PC-9 (cell line): Measurements from ENCODE around the gene NFASC. TPM values are rescaled to one million over a fixed set of nuclear protein-coding genes. Genes with fewer than 3 reads are reported as not detected.

Experiments
- BruUV-seq: library from RNA; stranded (reverse); fragments of 400-500 nt; replicated peaks from 2 replicates; lab custom pipeline; 2021; lab: Mats Ljungman, UMichigan
- CTCF ChIA-PET: fragments of 300-600 bp; sonication (Branson Sonifier 250); formaldehyde crosslinking; loops from one replicate; lab custom pipeline; 2022; ENCODE audit warnings: antibody characterized with exemption; lab: Charles Lee
- POLR2A ChIA-PET: fragments of 300-600 bp; sonication (Branson Sonifier 250); formaldehyde crosslinking; loops from one replicate; lab custom pipeline; 2022; ENCODE audit warnings: antibody characterized with exemption; ENCODE audit not compliant: unreplicated experiment; lab: Charles Lee
- DNase-seq, 2 experiments: peaks; one replicate each; pipeline versions ENCODE4 v3.0.0 to v3.0.0-alpha.2; 2015 to 2022; ENCODE audit warnings: mixed read lengths in 1 of 2
- H2AFZ ChIP-seq: fragments of 200-600 bp; sonication (generic); 2 replicates; pipeline ENCODE4 v1.8.1; 2017; ENCODE audit warnings: antibody characterized with exemption
- H3F3A ChIP-seq: fragments of 200-600 bp; sonication (generic); 2 replicates; pipeline ENCODE4 v1.8.1; 2017; ENCODE audit warnings: antibody characterized with exemption, mild to moderate bottlenecking, low read depth; ENCODE audit not compliant: insufficient read depth
- H3K27ac ChIP-seq: fragments of 200-600 bp; sonication (generic); 2 replicates; pipeline ENCODE4 v1.6.1; 2016; ENCODE audit warnings: mixed run types
- H3K27me3 ChIP-seq: fragments of 200-600 bp; sonication (generic); 2 replicates; pipeline ENCODE4 v1.6.1; 2016; ENCODE audit warnings: low read depth, mixed run types; ENCODE audit not compliant: insufficient read depth
- H3K36me3 ChIP-seq: fragments of 200-600 bp; sonication (generic); 2 replicates; pipeline ENCODE4 v1.6.1; 2016; ENCODE audit warnings: low read depth, mixed run types
- H3K4me1 ChIP-seq: fragments of 200-600 bp; sonication (generic); replicated peaks from 2 replicates; pipeline ENCODE4 v1.6.1; 2016; ENCODE audit warnings: mixed run types; ENCODE audit not compliant: insufficient read depth
- H3K4me2 ChIP-seq: fragments of 200-600 bp; sonication (generic); 2 replicates; pipeline ENCODE4 v1.6.1; 2017; ENCODE audit warnings: mixed run types
- H3K4me3 ChIP-seq: fragments of 200-600 bp; sonication (generic); 2 replicates; pipeline ENCODE4 v1.6.1; 2016; ENCODE audit warnings: mixed run types
- H3K79me2 ChIP-seq: fragments of 200-600 bp; sonication (generic); 2 replicates; pipeline ENCODE4 v1.6.1; 2017; ENCODE audit warnings: low read depth, mixed run types
- H3K9me2 ChIP-seq: fragments of 200-600 bp; sonication (generic); 2 replicates; pipeline ENCODE4 v1.8.1; 2017; ENCODE audit warnings: mild to moderate bottlenecking; ENCODE audit not compliant: insufficient read depth
- H3K9me3 ChIP-seq: fragments of 200-600 bp; sonication (generic); 2 replicates; pipeline ENCODE4 v1.8.1; 2016; ENCODE audit warnings: low read depth; ENCODE audit not compliant: insufficient read depth
- H4K20me1 ChIP-seq: fragments of 200-600 bp; sonication (generic); 2 replicates; pipeline ENCODE4 v1.8.1; 2017; ENCODE audit not compliant: insufficient read depth
- CTCF ChIP-seq: fragments of 200-600 bp; sonication (generic); conservative IDR thresholded peaks from 2 replicates; pipeline ENCODE4 v1.6.1; 2017; ENCODE audit warnings: mixed run types, antibody characterized with exemption, mild to moderate bottlenecking, moderate library complexity
- EZH2 ChIP-seq: fragments of 200-600 bp; sonication (generic); IDR thresholded peaks from 2 replicates; pipeline ENCODE4 v1.8.0; 2017; ENCODE audit warnings: antibody characterized with exemption, low read depth
- intact Hi-C: fragments of 100-400 bp; cut with micrococcal nuclease; formaldehyde crosslinking; loops from one replicate; pipeline ENCODE4 v1.10.0; 2022; ENCODE audit not compliant: unreplicated experiment
- total RNA-seq: library from RNA; stranded (reverse); gene quantifications from 2 replicates; pipeline ENCODE4 v1.2.3, GENCODE V29; 2021

Gene NFASC
- total RNA-seq, 1 experiment from 2014 or later: not detected

- Histone ChIP-seq H3K79me2 (no peaks in the 10 kb centered on the region), H2AFZ (no peak overlapping the region), H3K4me2 (no peak overlapping the region), H3K36me3 (no peaks in the 10 kb centered on the region), H4K20me1 (no peaks in the 10 kb centered on the region), H3K9me2 (no peaks in the 10 kb centered on the region), H3F3A (no peaks in the 10 kb centered on the region), H3K27me3 (peaks cover 78% of the 10 kb centered on the region), H3K4me1 (no peaks in the 10 kb centered on the region), H3K27ac (no peak overlapping the region), H3K4me3 (no peak overlapping the region), H3K9me3 (no peaks in the 10 kb centered on the region)
- ChIA-PET CTCF (interaction anchor here (0.6 to 2.3 kb wide), 2 partner anchors 80 to 193 kb away, joined by 5 to 10 read pairs; no protein-coding TSS in a partner anchor), POLR2A (no interaction called here)
- BruUV-seq: no TSS peak
- no peak for TF ChIP-seq EZH2
- TF ChIP-seq CTCF: no peak
- intact Hi-C loops: no loop called here
- DNase-seq: no peak
These were observed 192.2 kb downstream of the NFASC start for GRCh38 chr1:205062895-205063294.

GRCh38 chr1:205064301-205064700 is 193.6 kb downstream of the NFASC start:
- no peaks in the 10 kb centered on the region for H3K9me2 ChIP-seq
- H3K36me3 ChIP-seq: no peaks in the 10 kb centered on the region
- DNase-seq: no peak
- H3K4me2 ChIP-seq: no peak overlapping the region
- no peaks in the 10 kb centered on the region for H3K4me1 ChIP-seq
- no peaks in the 10 kb centered on the region for H3F3A ChIP-seq
- no peak for TF ChIP-seq EZH2
- TF ChIP-seq CTCF: no peak
- no peak overlapping the region for H3K4me3 ChIP-seq
- H3K27me3 ChIP-seq: peaks cover 74% of the 10 kb centered on the region
- no peak overlapping the region for H2AFZ ChIP-seq
- POLR2A ChIA-PET: no interaction called here
- H3K27ac ChIP-seq: no peak overlapping the region
- intact Hi-C loops: no loop called here
- no TSS peak for BruUV-seq
- H3K9me3 ChIP-seq: no peaks in the 10 kb centered on the region
- no peaks in the 10 kb centered on the region for H4K20me1 ChIP-seq
- CTCF ChIA-PET: no interaction called here
- no peaks in the 10 kb centered on the region for H3K79me2 ChIP-seq

- H3K4me2 ChIP-seq: no peak overlapping the region
- H3K4me1 ChIP-seq: no peaks in the 10 kb centered on the region
- intact Hi-C loops: no loop called here
- ChIA-PET POLR2A (no interaction called here), CTCF (no interaction called here)
- no peaks in the 10 kb centered on the region for H3F3A ChIP-seq
- H3K36me3 ChIP-seq: no peaks in the 10 kb centered on the region
- H3K9me2 ChIP-seq: no peaks in the 10 kb centered on the region
- no peak for TF ChIP-seq EZH2
- no peak for TF ChIP-seq CTCF
- H3K79me2 ChIP-seq: no peaks in the 10 kb centered on the region
- H2AFZ ChIP-seq: no peak overlapping the region
- no peak for DNase-seq
- peaks cover 69% of the 10 kb centered on the region for H3K27me3 ChIP-seq
- no peak overlapping the region for H3K27ac ChIP-seq
- no peaks in the 10 kb centered on the region for H4K20me1 ChIP-seq
- H3K4me3 ChIP-seq: no peak overlapping the region
- no TSS peak for BruUV-seq
- H3K9me3 ChIP-seq: no peaks in the 10 kb centered on the region
These were observed 194.2 kb downstream of the NFASC start for GRCh38 chr1:205064741-205065316.
